ENCODE results near the gene PLB1.

DNA sequence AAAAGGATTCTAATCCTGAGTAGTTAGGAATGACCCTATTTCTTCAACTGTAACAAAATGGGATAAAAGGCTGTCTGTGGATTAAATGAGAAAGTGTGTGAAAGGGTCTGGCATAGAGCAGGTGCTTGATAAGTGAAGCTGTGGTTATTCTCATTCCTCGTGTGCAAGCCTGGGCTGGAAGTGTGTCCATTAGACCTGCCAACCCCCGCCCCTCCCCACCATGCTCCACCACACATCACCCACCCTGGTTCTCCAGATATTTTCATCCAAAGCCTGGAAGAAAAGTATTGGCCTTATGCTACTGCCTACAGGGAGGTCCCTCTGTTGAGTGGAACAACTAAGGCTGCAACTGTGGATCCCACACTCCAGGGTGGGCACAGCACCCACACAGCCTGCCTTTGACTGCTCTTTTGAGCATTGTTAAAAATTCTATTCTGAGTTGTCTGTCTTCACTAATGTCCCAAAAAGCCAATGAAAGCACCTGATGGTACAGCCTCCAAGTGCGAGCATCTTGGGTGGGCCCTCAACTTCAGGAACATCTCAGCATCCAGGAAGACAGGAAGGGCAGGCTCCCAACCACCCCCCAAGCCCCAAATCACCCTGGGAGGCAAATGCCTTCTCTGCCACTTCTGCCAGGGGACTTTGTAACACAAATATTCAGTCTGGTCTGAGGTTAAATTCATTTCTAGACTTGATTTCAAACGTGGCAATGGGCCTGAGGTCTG, 153.0 kb downstream of the PLB1 start:
- TF ChIP-seq, protein P1, sequence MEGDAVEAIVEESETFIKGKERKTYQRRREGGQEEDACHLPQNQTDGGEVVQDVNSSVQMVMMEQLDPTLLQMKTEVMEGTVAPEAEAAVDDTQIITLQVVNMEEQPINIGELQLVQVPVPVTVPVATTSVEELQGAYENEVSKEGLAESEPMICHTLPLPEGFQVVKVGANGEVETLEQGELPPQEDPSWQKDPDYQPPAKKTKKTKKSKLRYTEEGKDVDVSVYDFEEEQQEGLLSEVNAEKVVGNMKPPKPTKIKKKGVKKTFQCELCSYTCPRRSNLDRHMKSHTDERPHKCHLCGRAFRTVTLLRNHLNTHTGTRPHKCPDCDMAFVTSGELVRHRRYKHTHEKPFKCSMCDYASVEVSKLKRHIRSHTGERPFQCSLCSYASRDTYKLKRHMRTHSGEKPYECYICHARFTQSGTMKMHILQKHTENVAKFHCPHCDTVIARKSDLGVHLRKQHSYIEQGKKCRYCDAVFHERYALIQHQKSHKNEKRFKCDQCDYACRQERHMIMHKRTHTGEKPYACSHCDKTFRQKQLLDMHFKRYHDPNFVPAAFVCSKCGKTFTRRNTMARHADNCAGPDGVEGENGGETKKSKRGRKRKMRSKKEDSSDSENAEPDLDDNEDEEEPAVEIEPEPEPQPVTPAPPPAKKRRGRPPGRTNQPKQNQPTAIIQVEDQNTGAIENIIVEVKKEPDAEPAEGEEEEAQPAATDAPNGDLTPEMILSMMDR (IDR thresholded peaks at IDR 0.05; ENCODE audit: borderline replicate concordance, extremely low read depth, low read length, poor library complexity, severe bottlenecking): no peak
- TF ChIP-seq EZH2 (IDR thresholded peaks at IDR 0.05; ENCODE audit: borderline replicate concordance, low read depth, low read length, severe bottlenecking): no peak

Measured in DND-41 (cell line).